ENCODE results near the gene CREB5.
A peak's percentile ranks its signal among the peaks of the same experiment; 100 is the strongest.
"Not testable (repeated sequence)": the region's sequence is repeated elsewhere in the genome, so short reads cannot be mapped to it uniquely, and the experiment has no call there.

Gene CREB5

GRCh38 chr7:28815369-28815927, 403.1 kb downstream of the CREB5 start:
- no peak for DNase-seq (ENCODE audit: low spot score)

- no peak for DNase-seq (ENCODE audit: low spot score)
Measured at GRCh38 chr7:28815928-28816373, 403.6 kb downstream of the CREB5 start.

- no peak for DNase-seq (ENCODE audit: low spot score)
Measured at GRCh38 chr7:28818996-28819395, 406.7 kb downstream of the CREB5 start.

- no peak for DNase-seq (ENCODE audit: low spot score)
Measured at GRCh38 chr7:28823582-28823981, 411.3 kb downstream of the CREB5 start.

- not testable (repeated sequence) for DNase-seq (ENCODE audit: low spot score)
Measured at GRCh38 chr7:28825817-28826448, 413.6 kb downstream of the CREB5 start.

GRCh38 chr7:28830846-28831245, 418.5 kb downstream of the CREB5 start:
- DNase-seq (ENCODE audit: low spot score): no peak

GRCh38 chr7:28832669-28833068, 420.4 kb downstream of the CREB5 start:
- DNase-seq (ENCODE audit: low spot score): no peak

- peak; percentile 45 for DNase-seq (ENCODE audit: low spot score)
Measured at GRCh38 chr7:28835800-28836199, 423.5 kb downstream of the CREB5 start.

- no peak for DNase-seq (ENCODE audit: low spot score)
Measured at GRCh38 chr7:28836716-28837115, 424.4 kb downstream of the CREB5 start.

GRCh38 chr7:28837216-28837615, 424.9 kb downstream of the CREB5 start:
- no peak for DNase-seq (ENCODE audit: low spot score)

GRCh38 chr7:28840592-28840995, 428.3 kb downstream of the CREB5 start:
- peak; percentile 50 for DNase-seq (ENCODE audit: low spot score)

- DNase-seq (ENCODE audit: low spot score): no peak
Measured at GRCh38 chr7:28841766-28842165, 429.4 kb downstream of the CREB5 start.

GRCh38 chr7:28842769-28843295, 430.5 kb downstream of the CREB5 start:
- DNase-seq (ENCODE audit: low spot score): no peak

- DNase-seq (ENCODE audit: low spot score): no peak
Measured at GRCh38 chr7:28845106-28845505, 432.8 kb downstream of the CREB5 start.

- no peak for DNase-seq (ENCODE audit: low spot score)
Measured at GRCh38 chr7:28847176-28847575, 434.9 kb downstream of the CREB5 start.

GRCh38 chr7:28847681-28848080, 435.4 kb downstream of the CREB5 start:
- DNase-seq (ENCODE audit: low spot score): no peak

GRCh38 chr7:28848906-28849305, 436.6 kb downstream of the CREB5 start:
- DNase-seq (ENCODE audit: low spot score): no peak

- DNase-seq (ENCODE audit: low spot score): no peak
Measured at GRCh38 chr7:28850699-28851098, 438.4 kb downstream of the CREB5 start.

GRCh38 chr7:28853150-28853549, 440.8 kb downstream of the CREB5 start:
- DNase-seq (ENCODE audit: low spot score): no peak

GRCh38 chr7:28853834-28854749, 441.8 kb downstream of the CREB5 start:
- peak; percentile 85 for DNase-seq (ENCODE audit: low spot score)

- DNase-seq (ENCODE audit: low spot score): no peak
Measured at GRCh38 chr7:28854750-28855074, 442.4 kb downstream of the CREB5 start.

GRCh38 chr7:28855538-28856217, 443.4 kb downstream of the CREB5 start:
- DNase-seq (ENCODE audit: low spot score): peak; percentile 82
